Spleen (tissue), 7 donors: ENCODE results near the gene CACNA2D4.
A peak's percentile ranks its signal among the peaks of the same experiment; 100 is the strongest.

Experiments
- POLR2AphosphoS5 ChIP-seq, 3 donors: sonication (generic); formaldehyde crosslinking; IDR thresholded peaks; one replicate each; pipeline ENCODE4 v1.5.1; 2017; ENCODE audit warnings: antibody characterized with exemption in 3 of 3
- TF ChIP-seq, protein P1 (sequence below), 11 experiments: fragments of 200-600 bp in 7 of 11; fragments of 450-650 bp in 4 of 11; sonication (generic) in 4 of 11; IDR thresholded peaks in 8 of 11; conservative IDR thresholded peaks in 3 of 11; 1 replicate in 7 of 11; 2 replicates in 4 of 11; pipeline versions ENCODE4 v1.4.0 to v1.8.0; 2016 to 2021; ENCODE audit warnings: antibody characterized with exemption in 11 of 11, inconsistent platforms in 4 of 11, mild to moderate bottlenecking in 1 of 11
- donor health status: DM: no; HTN: no; CAD: no; lungs with moderate emphysema.
- donor health status: DM: no; HTN: no; CAD: no.
- donor health status: DM: no; HTN: no; CAD: no.

DNA sequence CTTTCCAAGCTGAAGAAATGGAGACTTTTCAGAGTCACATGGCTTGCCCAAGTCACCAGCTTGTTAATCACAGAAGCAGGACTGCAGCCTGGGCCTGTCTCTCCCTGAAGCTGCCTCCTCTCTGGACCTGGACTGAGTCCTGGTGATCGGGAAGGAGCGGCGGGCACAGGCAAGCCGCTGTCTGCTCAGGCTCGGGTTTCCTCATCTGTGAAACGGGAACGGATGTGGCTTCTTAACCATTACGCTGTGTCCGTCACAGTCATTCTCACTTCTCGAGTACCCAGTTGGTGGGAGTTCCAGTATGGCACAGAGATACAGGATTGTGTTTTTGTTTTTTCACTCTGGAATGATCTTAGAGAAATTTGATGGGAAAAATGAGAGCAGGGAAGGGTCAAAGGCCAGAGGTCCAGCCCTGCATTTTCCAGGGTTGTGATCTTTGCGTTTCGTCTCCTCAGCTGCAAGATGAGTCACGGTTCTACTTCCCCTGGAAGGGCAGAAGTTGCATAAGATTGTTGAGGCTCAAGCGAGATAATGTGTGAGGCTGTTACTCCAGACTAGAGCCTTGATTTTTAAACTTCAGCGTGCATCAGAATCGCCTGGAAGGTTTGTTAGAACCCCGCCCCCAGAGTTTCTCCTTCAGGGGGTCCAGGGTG is 105.7 kb downstream of the CACNA2D4 start:
- TF ChIP-seq, protein P1, sequence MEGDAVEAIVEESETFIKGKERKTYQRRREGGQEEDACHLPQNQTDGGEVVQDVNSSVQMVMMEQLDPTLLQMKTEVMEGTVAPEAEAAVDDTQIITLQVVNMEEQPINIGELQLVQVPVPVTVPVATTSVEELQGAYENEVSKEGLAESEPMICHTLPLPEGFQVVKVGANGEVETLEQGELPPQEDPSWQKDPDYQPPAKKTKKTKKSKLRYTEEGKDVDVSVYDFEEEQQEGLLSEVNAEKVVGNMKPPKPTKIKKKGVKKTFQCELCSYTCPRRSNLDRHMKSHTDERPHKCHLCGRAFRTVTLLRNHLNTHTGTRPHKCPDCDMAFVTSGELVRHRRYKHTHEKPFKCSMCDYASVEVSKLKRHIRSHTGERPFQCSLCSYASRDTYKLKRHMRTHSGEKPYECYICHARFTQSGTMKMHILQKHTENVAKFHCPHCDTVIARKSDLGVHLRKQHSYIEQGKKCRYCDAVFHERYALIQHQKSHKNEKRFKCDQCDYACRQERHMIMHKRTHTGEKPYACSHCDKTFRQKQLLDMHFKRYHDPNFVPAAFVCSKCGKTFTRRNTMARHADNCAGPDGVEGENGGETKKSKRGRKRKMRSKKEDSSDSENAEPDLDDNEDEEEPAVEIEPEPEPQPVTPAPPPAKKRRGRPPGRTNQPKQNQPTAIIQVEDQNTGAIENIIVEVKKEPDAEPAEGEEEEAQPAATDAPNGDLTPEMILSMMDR (IDR thresholded peaks at IDR 0.05 in 8 of 11, conservative IDR thresholded peaks at IDR 0.05 in 3 of 11): no peak
- peak; percentile 64 to 83 (median 75) for TF ChIP-seq POLR2AphosphoS5 (IDR thresholded peaks at IDR 0.05)
